Mesenchymal stem cell (in vitro differentiated cells and primary cell): ENCODE measurements around the gene KRR1.
A peak's percentile ranks its signal among the peaks of the same experiment; 100 is the strongest.

Experiments
- DNase-seq: peaks from one replicate; pipeline ENCODE4 v3.0.0-alpha.2; 2013
- H2AFZ ChIP-seq: one replicate; pipeline ENCODE4 v1.6.1; 2013; ENCODE audit warnings: low read depth, mild to moderate bottlenecking, control low read depth, inconsistent platforms, low read length, moderate library complexity
- H2AK5ac ChIP-seq: 2 replicates; pipeline ENCODE4 v1.6.1; 2013; ENCODE audit warnings: low read length, moderate library complexity, mild to moderate bottlenecking, inconsistent platforms; ENCODE audit not compliant: severe bottlenecking
- H2BK120ac ChIP-seq: one replicate; pipeline ENCODE4 v1.6.1; 2013; ENCODE audit warnings: low read depth, mild to moderate bottlenecking, inconsistent platforms, low read length, moderate library complexity
- H2BK12ac ChIP-seq, 2 experiments: one replicate each; pipeline ENCODE4 v1.6.1; 2013; ENCODE audit warnings: inconsistent platforms in 2 of 2, low read length in 2 of 2, mild to moderate bottlenecking in 2 of 2, moderate library complexity in 2 of 2, control low read depth in 1 of 2
- H2BK15ac ChIP-seq: one replicate; pipeline ENCODE4 v1.6.1; 2013; ENCODE audit warnings: mild to moderate bottlenecking, low read depth, inconsistent platforms; ENCODE audit not compliant: poor library complexity, severe bottlenecking
- H2BK5ac ChIP-seq: 2 replicates; pipeline ENCODE4 v1.6.1; 2013; ENCODE audit warnings: low read depth, mild to moderate bottlenecking, low read length, control low read depth, inconsistent platforms; ENCODE audit not compliant: poor library complexity, severe bottlenecking
- H3K14ac ChIP-seq, 2 experiments: one replicate each; pipeline ENCODE4 v1.6.1; 2013; ENCODE audit warnings: inconsistent platforms in 2 of 2, low read length in 2 of 2, control low read depth in 1 of 2, mild to moderate bottlenecking in 1 of 2, moderate library complexity in 1 of 2
- H3K18ac ChIP-seq, 2 experiments: one replicate each; pipeline ENCODE4 v1.6.1; 2013; ENCODE audit warnings: inconsistent platforms in 2 of 2, low read length in 2 of 2, control low read depth in 1 of 2, low read depth in 1 of 2, mild to moderate bottlenecking in 1 of 2
- H3K23ac ChIP-seq, 2 experiments: one replicate each; pipeline ENCODE4 v1.6.1; 2013; ENCODE audit warnings: inconsistent platforms in 2 of 2, low read length in 2 of 2, mild to moderate bottlenecking in 2 of 2, moderate library complexity in 2 of 2, control low read depth in 1 of 2
- H3K27ac ChIP-seq: 2 replicates; pipeline ENCODE4 v1.5.1; 2013; ENCODE audit warnings: mild to moderate bottlenecking, moderate library complexity, low read length, control low read depth, inconsistent platforms; ENCODE audit not compliant: poor library complexity, severe bottlenecking
- H3K27me3 ChIP-seq, 2 experiments: 2 replicates each; pipeline versions ENCODE4 v1.6.1 to v1.7.0; 2013; ENCODE audit warnings: low read length in 2 of 2, mild to moderate bottlenecking in 2 of 2, moderate library complexity in 2 of 2, control low read depth in 1 of 2, inconsistent platforms in 1 of 2; ENCODE audit not compliant: control insufficient read depth in 1 of 2, insufficient read depth in 1 of 2
- H3K36me3 ChIP-seq, 2 experiments: 2 replicates each; pipeline versions ENCODE4 v1.6.1 to v1.7.0; 2013; ENCODE audit warnings: low read length in 2 of 2, control low read depth in 1 of 2, inconsistent platforms in 1 of 2, low read depth in 1 of 2, mild to moderate bottlenecking in 1 of 2; ENCODE audit not compliant: insufficient read depth in 2 of 2, control insufficient read depth in 1 of 2
- H3K4ac ChIP-seq, 2 experiments: one replicate each; pipeline ENCODE4 v1.6.1; 2013; ENCODE audit warnings: inconsistent platforms in 2 of 2, low read length in 2 of 2, mild to moderate bottlenecking in 2 of 2, moderate library complexity in 2 of 2, control low read depth in 1 of 2, low read depth in 1 of 2
- H3K4me1 ChIP-seq: 2 replicates; pipeline ENCODE4 v1.6.1; 2013; ENCODE audit warnings: low read depth, low read length, control low read depth; ENCODE audit not compliant: control insufficient read depth, insufficient read depth
- H3K4me2 ChIP-seq: 2 replicates; pipeline ENCODE4 v1.6.1; 2013; ENCODE audit warnings: low read length, mild to moderate bottlenecking, inconsistent platforms; ENCODE audit not compliant: poor library complexity, severe bottlenecking
- H3K4me3 ChIP-seq, 2 experiments: 2 replicates each; pipeline versions ENCODE4 v1.5.1 to v1.7.0; 2013; ENCODE audit warnings: low read length in 2 of 2, mild to moderate bottlenecking in 2 of 2, control low read depth in 1 of 2, low read depth in 1 of 2; ENCODE audit not compliant: insufficient read depth in 1 of 2
- H3K79me1 ChIP-seq: replicated peaks from 2 replicates; pipeline ENCODE4 v1.6.1; 2013; ENCODE audit warnings: mild to moderate bottlenecking, control low read depth, low read length, inconsistent platforms; ENCODE audit not compliant: poor library complexity, severe bottlenecking
- H3K9ac ChIP-seq: 2 replicates; pipeline ENCODE4 v1.7.0; 2013; ENCODE audit warnings: mild to moderate bottlenecking, low read length, moderate library complexity
- H3K9me3 ChIP-seq: 2 replicates; pipeline ENCODE4 v1.7.0; 2013; ENCODE audit warnings: mild to moderate bottlenecking, low read length; ENCODE audit not compliant: control insufficient read depth
- H4K8ac ChIP-seq: one replicate; pipeline ENCODE4 v1.6.1; 2013; ENCODE audit warnings: inconsistent platforms, mild to moderate bottlenecking, low read length, moderate library complexity
- H4K91ac ChIP-seq: one replicate; pipeline ENCODE4 v1.6.1; 2013; ENCODE audit warnings: mild to moderate bottlenecking, low read length, inconsistent platforms
- WGBS: methylation state at CpG from one replicate; pipeline ENCODE4 v1.1.7; 2013; ENCODE audit warnings: mixed read lengths; 5-methylcytosine and 5-hydroxymethylcytosine counted together

KRR1 gene

DNA sequence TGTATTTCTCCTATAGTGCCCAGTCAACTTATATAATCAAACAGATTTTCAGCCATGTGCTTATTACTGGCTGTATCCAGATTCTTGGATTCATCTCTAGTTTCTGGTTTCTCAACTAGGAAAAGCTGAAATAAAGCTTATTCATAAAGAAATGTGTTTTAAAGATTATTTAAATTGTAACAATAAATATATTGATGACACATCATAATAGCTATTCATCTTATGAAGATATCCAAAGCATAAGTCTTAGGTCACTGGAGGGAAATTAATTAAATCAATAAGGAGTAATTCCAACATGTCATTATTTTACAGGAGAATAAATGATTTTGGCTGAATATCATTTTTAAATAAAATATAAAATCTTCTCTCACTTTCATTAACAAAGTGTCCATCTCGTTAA, 32.1 kb upstream of the KRR1 start:
- no peaks in the 10 kb centered on the region for H3K27me3 ChIP-seq
- H2AFZ ChIP-seq = no peak overlapping the region
- H3K79me1 ChIP-seq = no peaks in the 10 kb centered on the region
- H3K4me2 ChIP-seq = no peak overlapping the region
- H3K4me1 ChIP-seq = no peaks in the 10 kb centered on the region
- no peak overlapping the region for H3K23ac ChIP-seq
- H2AK5ac ChIP-seq = no peak overlapping the region
- DNase-seq = no peak
- no peak overlapping the region for H2BK120ac ChIP-seq
- no peak overlapping the region for H2BK5ac ChIP-seq
- no peak overlapping the region for H3K27ac ChIP-seq
- WGBS = 100% methylated on average over 1 of the region's 1 CpG
- H2BK12ac ChIP-seq = no peak overlapping the region
- H3K14ac ChIP-seq = no peak overlapping the region
- no peak overlapping the region for H4K91ac ChIP-seq
- H3K4ac ChIP-seq = no peak overlapping the region
- H3K18ac ChIP-seq = no peak overlapping the region
- no peak overlapping the region for H2BK15ac ChIP-seq
- H3K9ac ChIP-seq = no peak overlapping the region
- no peaks in the 10 kb centered on the region for H3K9me3 ChIP-seq
- H4K8ac ChIP-seq = no peak overlapping the region
- H3K4me3 ChIP-seq = no peak overlapping the region
- H3K36me3 ChIP-seq = no peaks in the 10 kb centered on the region

DNA sequence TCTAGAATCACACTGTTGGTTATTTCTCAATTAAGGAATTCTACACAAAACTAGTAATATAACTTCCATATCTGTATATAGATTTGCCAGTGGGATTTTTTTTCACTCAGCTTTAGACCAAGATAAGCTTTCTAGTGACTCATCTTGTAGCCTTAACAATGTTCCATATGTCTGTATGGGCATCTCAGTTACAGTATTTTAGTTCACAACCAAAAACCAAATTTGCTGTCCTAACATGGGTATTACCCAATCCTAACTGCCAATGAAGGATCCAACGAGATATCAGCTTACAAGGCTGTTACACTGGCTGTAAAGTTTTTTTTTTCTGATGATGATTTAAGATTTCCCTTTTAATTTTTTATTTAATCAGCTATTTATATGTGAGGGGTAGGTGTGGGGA, 31.5 kb upstream of the KRR1 start:
- no peak overlapping the region for H3K4ac ChIP-seq
- no peaks in the 10 kb centered on the region for H3K36me3 ChIP-seq
- H3K18ac ChIP-seq = no peak overlapping the region
- no peak overlapping the region for H3K9ac ChIP-seq
- no peak overlapping the region for H2BK5ac ChIP-seq
- no peak overlapping the region for H2BK15ac ChIP-seq
- no peaks in the 10 kb centered on the region for H3K27me3 ChIP-seq
- H3K14ac ChIP-seq = no peak overlapping the region
- no peak overlapping the region for H3K4me2 ChIP-seq
- no peak overlapping the region for H3K27ac ChIP-seq
- H3K9me3 ChIP-seq = no peaks in the 10 kb centered on the region
- H3K4me1 ChIP-seq = no peaks in the 10 kb centered on the region
- no CpG with 5 or more reads among the region's 1 CpG for WGBS
- no peak overlapping the region for H3K23ac ChIP-seq
- no peak overlapping the region for H2BK12ac ChIP-seq
- H2AK5ac ChIP-seq = no peak overlapping the region
- no peak overlapping the region for H2AFZ ChIP-seq
- peak; percentile 32 for DNase-seq
- no peak overlapping the region for H4K8ac ChIP-seq
- no peaks in the 10 kb centered on the region for H3K79me1 ChIP-seq
- no peak overlapping the region for H4K91ac ChIP-seq
- H2BK120ac ChIP-seq = no peak overlapping the region
- H3K4me3 ChIP-seq = no peak overlapping the region

DNA sequence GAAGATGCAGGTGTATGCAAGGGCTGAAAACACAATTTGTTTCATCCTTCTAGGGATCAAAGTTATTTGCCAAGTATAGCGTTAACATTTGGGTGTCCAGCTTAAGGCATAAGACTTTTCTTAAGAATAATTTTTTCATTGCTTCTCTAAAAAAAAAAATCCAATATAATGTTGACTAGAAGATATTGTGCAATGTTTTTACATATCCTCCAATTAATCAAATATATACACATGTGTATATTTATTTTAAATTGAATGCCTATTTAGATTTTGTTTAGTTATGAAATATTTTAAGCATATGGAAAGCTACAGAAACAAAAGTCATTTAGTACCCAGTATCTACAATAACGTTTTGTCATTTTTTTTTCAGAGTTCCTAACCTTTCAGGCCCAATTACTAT, 28.5 kb upstream of the KRR1 start:
- Histone ChIP-seq H3K18ac (no peak overlapping the region), H2AFZ (no peak overlapping the region), H3K14ac (no peak overlapping the region), H3K4me2 (no peak overlapping the region), H3K4ac (no peak overlapping the region), H4K91ac (no peak overlapping the region), H2BK15ac (no peak overlapping the region), H4K8ac (no peak overlapping the region), H3K9ac (no peak overlapping the region), H2BK120ac (no peak overlapping the region), H2AK5ac (no peak overlapping the region), H3K79me1 (no peaks in the 10 kb centered on the region), H3K9me3 (no peaks in the 10 kb centered on the region), H3K23ac (no peak overlapping the region), H2BK5ac (no peak overlapping the region), H3K4me3 (no peak overlapping the region), H3K27ac (no peak overlapping the region), H3K36me3 (no peaks in the 10 kb centered on the region), H3K27me3 (no peaks in the 10 kb centered on the region), H2BK12ac (no peak overlapping the region), H3K4me1 (no peaks in the 10 kb centered on the region)
- WGBS = no CpG with 5 or more reads among the region's 2 CpGs
- no peak for DNase-seq

DNA sequence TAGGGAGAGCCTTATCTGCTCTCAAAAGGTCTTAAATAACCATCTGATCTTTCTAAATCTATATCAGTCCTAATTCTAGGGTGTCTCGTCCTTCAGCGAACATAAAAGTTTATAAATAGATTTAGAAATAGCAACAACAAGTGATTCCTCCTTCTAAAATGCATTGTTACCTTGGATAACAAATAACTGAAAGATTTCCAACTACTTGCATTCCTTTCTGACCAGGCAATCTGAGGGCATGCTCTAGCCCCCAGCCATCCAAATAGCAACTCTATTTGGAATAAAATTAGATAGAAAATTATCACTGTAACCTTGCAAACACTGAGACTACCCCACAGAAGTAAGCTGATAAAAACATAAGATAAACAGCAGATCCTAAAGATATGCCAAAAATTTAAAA, 21.8 kb upstream of the KRR1 start:
- Histone ChIP-seq H3K4ac (no peak overlapping the region), H3K9ac (no peak overlapping the region), H3K36me3 (no peaks in the 10 kb centered on the region), H3K27ac (no peak overlapping the region), H4K91ac (no peak overlapping the region), H3K14ac (no peak overlapping the region), H3K9me3 (no peaks in the 10 kb centered on the region), H4K8ac (no peak overlapping the region), H3K4me2 (no peak overlapping the region), H2BK120ac (no peak overlapping the region), H3K23ac (no peak overlapping the region), H2BK15ac (no peak overlapping the region), H2BK12ac (no peak overlapping the region), H3K79me1 (no peaks in the 10 kb centered on the region), H2AK5ac (no peak overlapping the region), H3K4me1 (peaks cover 2% of the 10 kb centered on the region), H3K18ac (no peak overlapping the region), H3K27me3 (no peaks in the 10 kb centered on the region), H2BK5ac (no peak overlapping the region), H3K4me3 (no peak overlapping the region), H2AFZ (no peak overlapping the region)
- DNase-seq = no peak
- no CpG with 5 or more reads among the region's 2 CpGs for WGBS
